Progenitor cell of endocrine pancreas (in vitro differentiated cells): ENCODE measurements around the gene STK31. TPM values are rescaled to one million over a fixed set of nuclear protein-coding genes. Genes with fewer than 3 reads are reported as not detected.

Experiments
- DNase-seq: peaks from one replicate; pipeline ENCODE4 v3.0.0; 2021; ENCODE audit warnings: low spot score; ENCODE audit not compliant: unreplicated experiment
- H3K27ac Mint-ChIP-seq: 2 replicates; pipeline ENCODE4 v1.8.0; 2021; ENCODE audit warnings: mild to moderate bottlenecking, moderate library complexity, mixed read lengths
- H3K27me3 Mint-ChIP-seq: 2 replicates; pipeline ENCODE4 v1.8.0; 2021; ENCODE audit warnings: mixed read lengths
- H3K36me3 Mint-ChIP-seq: 2 replicates; pipeline ENCODE4 v1.8.0; 2022; ENCODE audit warnings: mixed read lengths; ENCODE audit not compliant: insufficient read depth
- H3K4me1 Mint-ChIP-seq: 2 replicates; pipeline ENCODE4 v1.8.0; 2021; ENCODE audit warnings: low read depth, mixed read lengths
- H3K4me3 Mint-ChIP-seq: 2 replicates; pipeline ENCODE4 v1.8.0; 2021; ENCODE audit warnings: low read depth, mild to moderate bottlenecking, moderate library complexity, mixed read lengths
- H3K9me3 Mint-ChIP-seq: 2 replicates; pipeline ENCODE4 v1.8.0; 2021; ENCODE audit warnings: low read depth, mixed read lengths
- total RNA-seq: library from RNA; stranded (reverse); gene quantifications from 2 replicates; pipeline ENCODE4 v1.2.1, GENCODE V29; 2021
- TF ChIP-seq, protein P1 (sequence below): fragments of 200-600 bp; sonication (generic); IDR thresholded peaks from one replicate; pipeline ENCODE4 v1.5.0; 2021; ENCODE audit warnings: antibody characterized with exemption, mild to moderate bottlenecking; ENCODE audit not compliant: unreplicated experiment

Gene STK31
- total RNA-seq, 1 donor from 2014 or later = 1.3 TPM

DNA sequence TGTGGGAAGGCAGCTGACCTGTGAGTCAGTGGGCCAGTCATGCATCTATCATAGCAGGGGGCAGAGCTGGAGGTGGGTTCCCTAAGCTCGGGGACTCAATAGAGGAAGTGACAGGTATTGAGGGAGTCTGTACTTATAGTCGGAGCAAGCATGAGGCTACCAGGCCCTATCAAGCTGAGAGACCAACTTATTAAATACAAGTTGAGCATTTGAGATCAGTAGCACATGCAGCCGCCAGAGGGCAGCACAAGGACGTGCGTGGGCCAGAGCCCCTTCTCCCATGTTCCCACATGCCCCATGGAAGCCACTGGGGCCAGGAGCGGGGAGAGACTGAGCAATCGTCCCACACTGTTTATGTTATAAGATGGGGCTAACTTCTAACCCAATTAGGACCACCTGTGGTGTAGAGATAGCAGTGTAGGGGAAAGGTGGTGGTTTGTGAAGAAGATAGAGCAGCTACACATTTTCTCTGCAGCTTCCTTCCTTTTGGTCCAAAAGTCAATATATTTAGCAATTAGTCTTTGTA is 13.0 kb upstream of the STK31 start:
- TF ChIP-seq, protein P1, sequence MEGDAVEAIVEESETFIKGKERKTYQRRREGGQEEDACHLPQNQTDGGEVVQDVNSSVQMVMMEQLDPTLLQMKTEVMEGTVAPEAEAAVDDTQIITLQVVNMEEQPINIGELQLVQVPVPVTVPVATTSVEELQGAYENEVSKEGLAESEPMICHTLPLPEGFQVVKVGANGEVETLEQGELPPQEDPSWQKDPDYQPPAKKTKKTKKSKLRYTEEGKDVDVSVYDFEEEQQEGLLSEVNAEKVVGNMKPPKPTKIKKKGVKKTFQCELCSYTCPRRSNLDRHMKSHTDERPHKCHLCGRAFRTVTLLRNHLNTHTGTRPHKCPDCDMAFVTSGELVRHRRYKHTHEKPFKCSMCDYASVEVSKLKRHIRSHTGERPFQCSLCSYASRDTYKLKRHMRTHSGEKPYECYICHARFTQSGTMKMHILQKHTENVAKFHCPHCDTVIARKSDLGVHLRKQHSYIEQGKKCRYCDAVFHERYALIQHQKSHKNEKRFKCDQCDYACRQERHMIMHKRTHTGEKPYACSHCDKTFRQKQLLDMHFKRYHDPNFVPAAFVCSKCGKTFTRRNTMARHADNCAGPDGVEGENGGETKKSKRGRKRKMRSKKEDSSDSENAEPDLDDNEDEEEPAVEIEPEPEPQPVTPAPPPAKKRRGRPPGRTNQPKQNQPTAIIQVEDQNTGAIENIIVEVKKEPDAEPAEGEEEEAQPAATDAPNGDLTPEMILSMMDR = peak; percentile 77

DNA sequence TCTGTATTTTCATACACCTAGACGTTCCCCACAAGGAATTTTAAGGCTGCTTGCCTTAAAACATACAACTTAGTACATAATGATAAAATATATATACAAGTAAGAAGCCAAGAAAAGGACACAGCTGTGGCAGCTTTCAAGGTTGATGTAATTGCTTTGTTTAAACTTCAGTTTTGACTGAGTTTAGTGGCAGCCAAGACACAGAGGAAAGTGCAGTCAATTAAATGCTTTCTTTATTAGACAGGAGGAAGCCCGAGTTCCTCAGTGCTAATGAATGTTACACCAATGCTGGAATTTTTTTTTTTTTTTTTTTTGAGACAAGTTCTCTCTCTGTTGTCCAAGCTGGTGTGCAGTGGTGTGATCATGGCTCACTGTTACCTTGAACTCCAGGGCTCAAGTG is 11.2 kb upstream of the STK31 start:
- Mint-ChIP-seq H3K36me3 (peaks cover 31% of the 10 kb centered on the region), H3K27me3 (no peaks in the 10 kb centered on the region), H3K27ac (no peak overlapping the region), H3K4me3 (no peak overlapping the region), H3K9me3 (no peaks in the 10 kb centered on the region), H3K4me1 (no peaks in the 10 kb centered on the region)
- no peak for DNase-seq
- TF ChIP-seq, protein P1 = no peak

More for the DNA sequence above, 13.0 kb upstream of the STK31 start:
- Mint-ChIP-seq H3K27ac (no peak overlapping the region), H3K27me3 (no peaks in the 10 kb centered on the region), H3K4me3 (no peak overlapping the region), H3K4me1 (no peaks in the 10 kb centered on the region), H3K9me3 (no peaks in the 10 kb centered on the region), H3K36me3 (peaks cover 27% of the 10 kb centered on the region)
- peak; percentile 39 for DNase-seq

DNA sequence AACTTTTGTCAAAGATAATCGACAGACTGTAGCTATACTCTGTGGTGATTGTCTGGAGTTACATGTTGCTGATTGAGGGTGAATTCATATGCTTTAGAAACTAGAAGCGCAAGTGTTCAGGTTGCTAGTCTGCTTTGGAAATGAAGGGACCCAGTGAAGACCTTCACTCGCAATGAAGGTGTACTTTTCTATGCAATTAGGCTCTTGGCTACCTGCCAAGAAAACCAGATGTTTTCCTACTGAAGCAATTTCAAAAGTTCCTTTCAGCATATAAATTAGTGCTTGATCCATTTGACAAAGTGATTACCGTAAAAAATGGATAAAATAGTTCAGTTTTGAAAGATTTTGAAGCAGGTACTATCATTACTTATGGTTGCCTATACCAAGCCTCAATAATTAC is 10.0 kb upstream of the STK31 start:
- H3K36me3 Mint-ChIP-seq = peaks cover 38% of the 10 kb centered on the region

GRCh38 chr7:23709081-23709750 is 803 bp upstream of the STK31 start:
- Mint-ChIP-seq H3K4me3 (no peak overlapping the region), H3K27ac (no peak overlapping the region), H3K36me3 (peaks cover 42% of the 10 kb centered on the region), H3K27me3 (no peaks in the 10 kb centered on the region), H3K4me1 (peaks cover 2% of the 10 kb centered on the region), H3K9me3 (peaks cover 34% of the 10 kb centered on the region)
- DNase-seq = no peak
- TF ChIP-seq, protein P1 = no peak

More for the DNA sequence above, 10.0 kb upstream of the STK31 start:
- Mint-ChIP-seq H3K4me1 (no peaks in the 10 kb centered on the region), H3K27me3 (no peaks in the 10 kb centered on the region), H3K27ac (no peak overlapping the region), H3K4me3 (no peak overlapping the region), H3K9me3 (peaks cover 12% of the 10 kb centered on the region)
- DNase-seq = no peak
- TF ChIP-seq, protein P1 = no peak

DNA sequence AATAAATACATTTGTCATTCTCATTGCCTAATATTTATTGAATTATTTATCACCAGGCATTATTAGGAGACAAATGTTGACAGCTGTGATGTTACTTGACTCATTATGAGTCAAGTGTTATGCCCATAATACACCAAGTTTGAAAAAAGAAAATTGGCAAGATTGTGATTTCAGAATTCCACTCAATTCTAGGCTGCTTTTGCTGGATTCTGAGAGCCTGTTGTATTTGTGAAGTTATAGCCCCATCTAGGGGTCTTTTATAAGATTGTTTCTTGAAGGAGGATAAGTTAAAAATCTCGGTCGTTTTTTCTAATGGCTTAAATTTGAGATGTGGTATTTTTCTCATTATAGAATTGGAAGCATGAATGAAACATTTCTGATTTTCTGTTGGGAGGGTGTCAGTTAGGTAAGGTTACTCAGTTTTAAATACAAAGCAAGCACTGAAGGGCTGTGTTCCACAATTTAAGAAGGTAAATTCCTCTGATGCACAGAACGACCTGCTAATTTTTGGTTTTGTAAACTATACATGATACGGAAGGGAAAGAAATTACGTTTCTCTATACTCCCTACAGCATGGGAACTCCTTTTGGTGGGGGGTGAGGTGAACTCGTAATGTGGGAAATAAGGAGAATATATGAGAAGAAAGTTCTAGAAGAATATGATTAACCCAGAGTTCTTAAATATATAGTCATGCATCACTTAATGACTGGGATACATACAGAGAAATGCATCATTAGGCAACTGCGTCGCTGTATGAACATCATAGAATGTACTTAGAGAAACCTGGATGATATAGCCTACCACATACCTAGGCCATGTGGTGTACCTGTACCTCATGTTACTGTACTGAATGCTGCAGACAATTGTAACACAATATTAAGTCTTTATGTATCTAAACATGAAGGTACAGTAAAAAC is 2.6 kb downstream of the STK31 start:
- no peak for DNase-seq
- no peaks in the 10 kb centered on the region for H3K27me3 Mint-ChIP-seq
- H3K4me1 Mint-ChIP-seq = peaks cover 2% of the 10 kb centered on the region
- H3K4me3 Mint-ChIP-seq = no peak overlapping the region
- TF ChIP-seq, protein P1 = peak; percentile 83
- peaks cover 9% of the 10 kb centered on the region for H3K9me3 Mint-ChIP-seq
- peaks cover 13% of the 10 kb centered on the region for H3K36me3 Mint-ChIP-seq
- H3K27ac Mint-ChIP-seq = no peak overlapping the region
